ENCODE measurements around the gene FANCL.

GRCh38 chr2:58130238-58130637, 110.9 kb downstream of the FANCL start:
- TF ChIP-seq POLR2A (IDR thresholded peaks at IDR 0.05): no peak
- TF ChIP-seq, protein P1, sequence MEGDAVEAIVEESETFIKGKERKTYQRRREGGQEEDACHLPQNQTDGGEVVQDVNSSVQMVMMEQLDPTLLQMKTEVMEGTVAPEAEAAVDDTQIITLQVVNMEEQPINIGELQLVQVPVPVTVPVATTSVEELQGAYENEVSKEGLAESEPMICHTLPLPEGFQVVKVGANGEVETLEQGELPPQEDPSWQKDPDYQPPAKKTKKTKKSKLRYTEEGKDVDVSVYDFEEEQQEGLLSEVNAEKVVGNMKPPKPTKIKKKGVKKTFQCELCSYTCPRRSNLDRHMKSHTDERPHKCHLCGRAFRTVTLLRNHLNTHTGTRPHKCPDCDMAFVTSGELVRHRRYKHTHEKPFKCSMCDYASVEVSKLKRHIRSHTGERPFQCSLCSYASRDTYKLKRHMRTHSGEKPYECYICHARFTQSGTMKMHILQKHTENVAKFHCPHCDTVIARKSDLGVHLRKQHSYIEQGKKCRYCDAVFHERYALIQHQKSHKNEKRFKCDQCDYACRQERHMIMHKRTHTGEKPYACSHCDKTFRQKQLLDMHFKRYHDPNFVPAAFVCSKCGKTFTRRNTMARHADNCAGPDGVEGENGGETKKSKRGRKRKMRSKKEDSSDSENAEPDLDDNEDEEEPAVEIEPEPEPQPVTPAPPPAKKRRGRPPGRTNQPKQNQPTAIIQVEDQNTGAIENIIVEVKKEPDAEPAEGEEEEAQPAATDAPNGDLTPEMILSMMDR (IDR thresholded peaks at IDR 0.05): no peak

Data from vagina (tissue), 2 donors.